Fibroblast of lung (primary cell): ENCODE data around the gene NECAB3. TPM values are rescaled to one million over a fixed set of nuclear protein-coding genes. Genes with fewer than 3 reads are reported as not detected.

ENCODE experiments used
- DNase-seq, 2 donors: peaks; one replicate each; pipeline versions ENCODE4 v3.0.0 to v3.0.0-alpha.2; 2010; ENCODE audit warnings: low read depth in 2 of 2
- H2AFZ ChIP-seq: 2 replicates; pipeline ENCODE4 v1.5.1; 2012; ENCODE audit warnings: low read length, control low read depth, inconsistent platforms
- H3K27ac ChIP-seq: 2 replicates; pipeline ENCODE4 v1.5.1; 2011; ENCODE audit warnings: low read length, control low read depth; ENCODE audit not compliant: insufficient read depth
- H3K27me3 ChIP-seq: 2 replicates; pipeline ENCODE4 v1.5.1; 2011; ENCODE audit warnings: mild to moderate bottlenecking, low read length; ENCODE audit not compliant: control insufficient read depth, insufficient read depth
- H3K36me3 ChIP-seq: 2 replicates; pipeline ENCODE4 v1.5.1; 2011; ENCODE audit warnings: low read length; ENCODE audit not compliant: control insufficient read depth, insufficient read depth
- H3K4me1 ChIP-seq: 2 replicates; pipeline ENCODE4 v1.5.1; 2011; ENCODE audit warnings: low read length; ENCODE audit not compliant: control insufficient read depth, insufficient read depth; ENCODE audit errors: extremely low read depth
- H3K4me2 ChIP-seq: 2 replicates; pipeline ENCODE4 v1.5.1; 2011; ENCODE audit warnings: low read length, control low read depth; ENCODE audit not compliant: insufficient read depth; ENCODE audit errors: extremely low read depth
- H3K4me3 ChIP-seq, 4 experiments: fragments of 200-600 bp in 1 of 4; sonication (generic) in 1 of 4; replicated peaks in 1 of 4; 2 replicates each; pipeline ENCODE4 v1.5.1; 2011 to 2016; ENCODE audit warnings: low read length in 4 of 4, low read depth in 3 of 4, mild to moderate bottlenecking in 3 of 4, control low read depth in 2 of 4, inconsistent platforms in 1 of 4, mixed read lengths in 1 of 4; ENCODE audit not compliant: insufficient read depth in 1 of 4; ENCODE audit errors: control extremely low read depth in 1 of 4
- H3K79me2 ChIP-seq: 2 replicates; pipeline ENCODE4 v1.5.1; 2012; ENCODE audit warnings: mild to moderate bottlenecking, low read length, inconsistent platforms; ENCODE audit not compliant: control insufficient read depth, insufficient read depth
- H3K9ac ChIP-seq: 2 replicates; pipeline ENCODE4 v1.5.1; 2011; ENCODE audit warnings: mild to moderate bottlenecking, low read length, control low read depth; ENCODE audit not compliant: insufficient read depth
- H3K9me3 ChIP-seq: 2 replicates; pipeline ENCODE4 v1.5.1; 2012; ENCODE audit warnings: low read depth, low read length; ENCODE audit not compliant: control insufficient read depth, insufficient read depth
- H4K20me1 ChIP-seq: 2 replicates; pipeline ENCODE4 v1.5.1; 2011; ENCODE audit warnings: low read length; ENCODE audit not compliant: control insufficient read depth, insufficient read depth; ENCODE audit errors: extremely low read depth
- CTCF ChIP-seq, 2 donors: IDR thresholded peaks in 1 of 2; conservative IDR thresholded peaks in 1 of 2; 1 replicate in 1 of 2; 2 replicates in 1 of 2; pipeline ENCODE4 v1.5.1; 2011 to 2012; ENCODE audit warnings: low read length in 2 of 2, control low read depth in 1 of 2, inconsistent platforms in 1 of 2, low read depth in 1 of 2, mild to moderate bottlenecking in 1 of 2
- EZH2 ChIP-seq: IDR thresholded peaks from 2 replicates; pipeline ENCODE4 v1.5.1; 2012; ENCODE audit warnings: low read length, control low read depth, mild to moderate bottlenecking; ENCODE audit errors: missing control alignments
- polyA plus RNA-seq, 2 donors: library from polyadenylated mRNA; depleted of rRNA in 1 of 2; stranded (reverse) in 1 of 2; unstranded in 1 of 2; fragments of >200 nt; gene quantifications; 2 replicates each; pipeline ENCODE4 v1.2.1, GENCODE V29; 2011 to 2012; ENCODE audit warnings: missing spikeins in 1 of 2
- total RNA-seq: library from RNA; depleted of rRNA; stranded (reverse); fragments of >200 nt; gene quantifications from 2 replicates; pipeline ENCODE4 v1.2.1, GENCODE V29; 2014

Gene NECAB3
- total and polyA plus RNA-seq, 2 donors (not counting 1 experiment from before 2014, with no cell fraction given) = 5.1 to 20.5 TPM

DNA sequence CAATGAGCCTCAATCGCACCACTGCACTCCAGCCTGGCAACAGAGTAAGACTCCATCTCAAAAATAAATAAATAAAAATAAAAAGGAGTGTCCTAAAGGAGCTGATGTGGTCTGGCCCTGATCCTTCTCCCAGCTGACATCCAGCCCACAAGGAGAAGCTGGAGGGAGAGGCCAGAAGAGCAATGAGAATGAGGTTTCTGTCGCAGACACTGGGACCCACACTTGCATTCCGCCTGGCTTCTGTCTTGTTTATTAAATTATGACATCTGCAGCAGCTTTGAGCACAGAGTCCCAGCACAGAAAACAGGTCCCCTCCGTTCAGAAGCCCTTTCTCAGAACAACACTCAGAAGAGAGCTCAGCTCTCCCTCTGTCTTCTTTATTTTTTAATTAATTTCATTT, 22.2 kb upstream of the NECAB3 start:
- no peak for TF ChIP-seq EZH2
- no peak for TF ChIP-seq CTCF (conservative IDR thresholded peaks at IDR 0.05 in 1 of 2, IDR thresholded peaks at IDR 0.05 in 1 of 2; ENCODE audit: low read depth in 1 of 2, low read length in 2 of 2)
- no peaks in the 10 kb centered on the region for H3K9me3 ChIP-seq
- DNase-seq = no peak
- no peaks in the 10 kb centered on the region for H3K27me3 ChIP-seq
- no peak overlapping the region for H3K4me2 ChIP-seq
- no peak overlapping the region for H2AFZ ChIP-seq
- H4K20me1 ChIP-seq = no peaks in the 10 kb centered on the region
- H3K4me3 ChIP-seq = no peak overlapping the region
- no peak overlapping the region for H3K27ac ChIP-seq
- no peaks in the 10 kb centered on the region for H3K36me3 ChIP-seq
- H3K79me2 ChIP-seq = no peaks in the 10 kb centered on the region
- H3K9ac ChIP-seq = no peak overlapping the region
- no peaks in the 10 kb centered on the region for H3K4me1 ChIP-seq

GRCh38 chr20:33694639-33695012, 20.4 kb upstream of the NECAB3 start:
- H3K36me3 ChIP-seq = no peaks in the 10 kb centered on the region
- H3K27me3 ChIP-seq = no peaks in the 10 kb centered on the region
- H3K9me3 ChIP-seq = no peaks in the 10 kb centered on the region
- no peak overlapping the region for H2AFZ ChIP-seq
- H3K27ac ChIP-seq = no peak overlapping the region
- no peak overlapping the region for H3K4me3 ChIP-seq
- no peak for DNase-seq
- H4K20me1 ChIP-seq = no peaks in the 10 kb centered on the region
- H3K9ac ChIP-seq = no peak overlapping the region
- H3K4me2 ChIP-seq = no peak overlapping the region
- TF ChIP-seq CTCF (conservative IDR thresholded peaks at IDR 0.05 in 1 of 2, IDR thresholded peaks at IDR 0.05 in 1 of 2; ENCODE audit: low read depth in 1 of 2, low read length in 2 of 2) = no peak
- no peak for TF ChIP-seq EZH2
- H3K79me2 ChIP-seq = no peaks in the 10 kb centered on the region
- H3K4me1 ChIP-seq = no peaks in the 10 kb centered on the region

GRCh38 chr20:33693741-33694638, 19.8 kb upstream of the NECAB3 start:
- H3K9ac ChIP-seq = no peak overlapping the region

More at GRCh38 chr20:33693741-33694638, 19.8 kb upstream of the NECAB3 start:
- Histone ChIP-seq H3K79me2 (no peaks in the 10 kb centered on the region), H3K9me3 (no peaks in the 10 kb centered on the region), H3K4me3 (no peak overlapping the region), H3K27ac (no peak overlapping the region), H2AFZ (no peak overlapping the region), H3K4me2 (no peak overlapping the region), H4K20me1 (no peaks in the 10 kb centered on the region), H3K27me3 (no peaks in the 10 kb centered on the region), H3K4me1 (no peaks in the 10 kb centered on the region), H3K36me3 (no peaks in the 10 kb centered on the region)
- TF ChIP-seq EZH2 (no peak), CTCF (conservative IDR thresholded peaks at IDR 0.05 in 1 of 2, IDR thresholded peaks at IDR 0.05 in 1 of 2; ENCODE audit: low read depth in 1 of 2, low read length in 2 of 2) (no peak)
- DNase-seq = no peak
